EH (cell line): Measurements from ENCODE around the gene INSM2.
A peak's percentile ranks its signal among the peaks of the same experiment; 100 is the strongest.

Experiments
- DNase-seq: peaks from one replicate; pipeline ENCODE4 v3.0.0-alpha.2; 2015; ENCODE audit warnings: low read depth

Gene INSM2, protein sequence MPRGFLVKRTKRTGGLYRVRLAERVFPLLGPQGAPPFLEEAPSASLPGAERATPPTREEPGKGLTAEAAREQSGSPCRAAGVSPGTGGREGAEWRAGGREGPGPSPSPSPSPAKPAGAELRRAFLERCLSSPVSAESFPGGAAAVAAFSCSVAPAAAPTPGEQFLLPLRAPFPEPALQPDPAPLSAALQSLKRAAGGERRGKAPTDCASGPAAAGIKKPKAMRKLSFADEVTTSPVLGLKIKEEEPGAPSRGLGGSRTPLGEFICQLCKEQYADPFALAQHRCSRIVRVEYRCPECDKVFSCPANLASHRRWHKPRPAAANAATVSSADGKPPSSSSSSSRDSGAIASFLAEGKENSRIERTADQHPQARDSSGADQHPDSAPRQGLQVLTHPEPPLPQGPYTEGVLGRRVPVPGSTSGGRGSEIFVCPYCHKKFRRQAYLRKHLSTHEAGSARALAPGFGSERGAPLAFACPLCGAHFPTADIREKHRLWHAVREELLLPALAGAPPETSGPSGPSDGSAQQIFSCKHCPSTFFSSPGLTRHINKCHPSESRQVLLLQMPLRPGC

DNA sequence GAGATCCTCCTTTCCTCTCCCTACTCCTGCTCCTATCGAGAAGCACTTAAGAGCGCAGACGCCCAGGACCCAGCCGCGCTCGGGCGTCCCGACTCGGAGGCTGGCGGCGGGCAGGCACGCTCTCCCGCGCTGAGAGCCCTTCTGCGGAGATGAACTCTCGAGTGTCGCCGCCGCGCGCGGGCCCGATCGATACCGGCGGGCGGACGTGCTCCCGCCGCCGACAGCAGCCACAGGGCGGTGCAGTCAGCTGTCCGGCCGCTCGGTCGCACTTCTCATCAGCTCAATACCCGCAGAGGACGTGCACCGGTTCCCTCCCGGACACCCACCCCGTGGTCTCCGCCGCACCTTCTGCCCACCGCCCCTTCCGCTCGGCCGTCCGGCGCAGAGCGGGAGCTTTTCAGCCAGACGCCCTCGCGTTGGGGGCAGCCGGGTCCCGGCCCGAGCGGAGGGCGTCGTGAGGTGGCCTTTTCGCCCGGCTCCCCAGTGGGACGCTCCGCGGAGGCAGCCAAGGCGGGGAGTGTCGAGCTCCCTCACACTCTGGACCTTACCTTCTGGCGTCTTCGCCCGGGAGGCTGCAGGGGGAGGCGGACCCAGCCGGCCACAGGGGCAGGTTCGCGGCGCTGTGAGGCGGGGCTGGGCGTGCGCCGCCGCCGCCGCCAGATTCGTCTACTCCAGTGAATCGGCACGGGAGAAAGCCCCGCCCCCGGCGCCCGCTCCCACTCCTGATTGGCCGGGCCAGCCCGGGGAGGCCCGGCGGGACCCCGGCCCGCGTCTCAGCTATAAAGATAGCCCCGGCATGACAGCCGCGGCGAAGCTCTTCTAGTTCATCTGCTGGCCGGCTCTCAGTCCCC is at the start of gene INSM2:
INSM2 (plus strand) TSS at position 808 of the 851 bp plus-strand sequence. CDS start 89 bp downstream, outside the sequence.
- DNase-seq, result peak; percentile 63

DNA sequence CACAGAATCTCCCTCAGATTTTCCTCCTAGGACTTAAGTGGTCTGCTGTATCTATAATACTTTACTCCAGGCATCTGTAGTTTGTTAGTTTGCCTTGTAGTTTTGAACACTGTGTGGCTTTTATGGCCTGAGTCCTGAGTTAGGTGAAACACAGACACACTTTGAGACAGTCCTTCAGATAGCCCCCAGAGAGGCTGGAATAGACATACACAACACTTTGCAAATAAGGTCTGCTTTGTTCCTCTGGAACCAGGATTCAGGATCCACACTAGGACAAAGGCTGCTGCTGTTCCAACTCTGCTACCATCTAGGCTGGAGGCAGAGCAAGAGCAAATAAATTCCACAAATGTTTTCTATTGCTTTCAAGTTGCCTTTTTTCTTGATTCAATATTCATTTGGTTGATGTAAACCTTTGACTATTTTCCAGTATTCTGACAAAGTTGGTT is 41.4 kb upstream of the INSM2 start:
- DNase-seq, result no peak

DNA sequence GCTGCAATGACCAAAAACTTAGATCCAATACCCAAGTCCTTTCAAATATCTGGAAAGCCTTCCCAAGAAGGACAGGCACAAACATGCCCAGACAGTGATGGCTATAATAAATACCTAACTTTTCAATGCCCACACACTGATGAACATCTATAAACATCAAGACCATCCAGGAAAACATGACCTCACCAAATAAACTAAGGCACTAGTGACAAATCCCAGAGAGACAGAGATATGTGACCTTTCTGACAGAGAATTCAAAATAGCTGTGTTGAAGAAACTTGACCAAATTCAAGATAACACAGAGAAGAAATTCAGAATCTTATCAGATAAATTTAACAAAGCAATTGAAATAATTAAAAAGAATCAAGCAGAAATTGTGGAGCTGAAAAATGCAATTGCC is 38.7 kb upstream of the INSM2 start:
- DNase-seq, result no peak

DNA sequence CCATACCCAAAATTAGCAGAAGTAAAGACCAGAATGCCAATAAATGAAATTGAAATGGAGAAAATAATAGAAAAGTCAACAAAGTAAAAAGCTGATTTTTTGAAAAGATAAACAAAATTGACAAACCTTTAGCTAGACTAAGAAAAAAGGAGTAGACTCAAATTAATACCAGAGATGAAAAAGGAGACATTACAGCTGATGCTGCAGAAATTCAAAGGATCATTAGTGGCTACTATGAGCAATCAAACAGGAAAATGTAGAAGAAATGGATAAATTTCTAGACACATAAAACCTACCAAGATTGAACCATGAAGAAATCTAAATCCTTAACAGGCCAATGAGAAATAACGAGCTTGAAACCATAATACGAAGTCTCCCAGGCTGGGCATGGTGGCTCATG is 34.8 kb upstream of the INSM2 start:
- DNase-seq, result no peak

DNA sequence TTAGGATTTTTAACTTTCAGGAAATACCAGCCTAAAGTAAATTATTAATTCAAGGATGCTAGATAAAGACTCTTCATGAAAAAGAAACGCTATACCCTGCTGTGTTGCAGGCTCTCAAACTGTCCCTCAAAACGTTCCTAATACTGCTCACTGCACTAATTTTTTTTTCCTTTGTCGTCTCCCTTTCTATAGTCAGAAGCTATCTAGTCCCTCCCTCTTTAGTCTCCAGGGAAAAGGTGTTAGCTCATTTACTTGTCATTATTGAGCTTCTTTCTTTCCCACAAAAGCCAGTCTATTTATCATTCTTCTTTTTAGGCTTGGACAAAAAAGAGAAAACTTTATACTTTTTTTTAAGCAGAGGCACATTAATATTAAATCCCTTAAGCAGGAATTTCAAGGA is 30.3 kb upstream of the INSM2 start:
- DNase-seq, result no peak

DNA sequence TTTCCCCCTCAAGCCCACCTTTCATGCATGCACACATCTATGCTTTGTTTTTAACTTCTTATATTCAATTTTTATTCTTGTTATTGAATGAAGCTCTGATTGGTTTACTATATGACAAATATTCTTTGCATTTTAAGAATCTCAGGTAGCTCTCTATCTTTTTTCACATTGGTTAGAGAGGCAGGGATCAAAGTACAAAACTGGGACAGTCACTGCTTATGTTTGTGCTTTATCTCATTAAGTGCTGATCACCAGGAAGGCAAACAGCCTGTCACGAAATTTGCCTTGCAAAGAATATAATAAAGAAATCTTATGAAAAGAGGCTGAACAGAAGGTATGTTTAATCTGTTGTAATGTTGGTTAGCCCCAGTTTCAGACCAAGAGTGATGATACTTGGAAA is 29.7 kb upstream of the INSM2 start:
- no peak for DNase-seq

DNA sequence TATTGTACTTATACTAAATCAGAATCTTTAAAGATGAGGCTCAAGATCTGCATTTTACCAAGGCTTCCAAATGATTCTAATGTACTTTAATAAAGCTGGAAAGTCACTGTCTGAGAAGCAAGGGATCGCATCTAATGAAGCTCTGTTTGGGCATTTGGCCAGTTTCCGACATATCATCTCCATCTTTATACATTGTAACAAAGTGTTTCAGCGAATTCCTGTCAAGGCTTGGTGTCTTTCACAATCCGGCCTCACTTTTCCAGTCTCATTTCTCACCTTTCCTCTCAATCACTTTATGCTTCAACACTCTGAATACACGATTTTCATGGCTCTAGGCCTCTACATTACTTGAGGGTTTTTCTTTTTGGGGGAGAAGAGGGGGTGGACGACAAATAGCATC is 27.5 kb upstream of the INSM2 start:
- peak; percentile 0 for DNase-seq

DNA sequence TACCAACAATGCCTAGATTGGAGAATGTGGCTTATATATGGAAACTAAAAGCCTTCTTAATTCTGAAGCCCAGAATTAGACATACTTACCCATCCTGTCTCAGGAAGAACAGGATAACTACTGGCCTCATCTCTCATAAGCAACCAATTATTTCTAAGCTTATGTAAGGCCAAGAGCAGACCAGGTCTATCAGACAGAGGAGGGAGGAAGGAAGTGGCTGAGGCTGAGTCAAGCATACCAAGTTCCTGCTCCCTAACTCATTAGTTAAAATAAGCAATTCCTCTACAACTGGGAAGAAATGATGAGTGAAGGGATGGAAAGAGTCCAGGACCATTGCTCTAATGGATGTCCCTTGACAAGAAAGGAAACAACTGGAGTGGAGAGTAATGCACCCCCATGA is 27.0 kb upstream of the INSM2 start:
- DNase-seq, result peak; percentile 80

DNA sequence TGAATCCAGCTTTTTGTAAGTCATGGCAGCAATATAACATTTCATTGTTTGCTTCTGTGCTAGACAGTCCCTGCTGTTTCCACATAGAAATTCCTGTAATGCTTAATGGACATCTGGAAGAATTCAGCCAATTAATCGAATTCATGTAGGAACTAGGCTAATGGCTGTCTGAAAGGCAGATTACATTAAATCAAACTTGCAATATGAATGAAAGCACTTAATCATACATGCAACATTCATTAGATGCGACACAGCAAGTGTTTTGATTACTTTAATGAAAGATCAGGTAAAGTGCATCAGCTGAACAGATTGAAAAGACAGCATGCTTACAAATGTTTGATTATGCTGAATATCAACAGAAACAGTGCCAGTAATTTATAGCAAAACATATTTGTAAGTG is 24.1 kb upstream of the INSM2 start:
- no peak for DNase-seq

DNA sequence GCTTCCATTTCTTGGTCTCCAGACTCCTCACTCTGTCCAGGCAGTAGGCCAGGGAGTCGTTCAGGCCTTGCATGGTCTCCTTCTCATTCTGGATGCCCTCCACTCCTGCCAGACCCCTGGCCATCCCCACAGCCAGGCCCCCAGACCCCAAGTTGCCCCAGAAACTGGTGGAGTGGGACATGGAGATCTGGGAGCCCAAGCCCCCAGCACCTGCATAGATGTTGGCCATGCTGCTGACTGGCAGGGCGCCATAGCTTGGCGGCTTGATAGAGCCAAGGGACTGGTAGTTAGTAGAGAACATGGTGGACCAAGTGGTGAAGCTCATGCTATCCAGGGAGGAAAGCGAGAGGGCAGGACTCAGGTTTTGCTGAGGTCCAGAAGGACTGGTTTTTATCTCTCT is 21.2 kb upstream of the INSM2 start:
- DNase-seq, result no peak

DNA sequence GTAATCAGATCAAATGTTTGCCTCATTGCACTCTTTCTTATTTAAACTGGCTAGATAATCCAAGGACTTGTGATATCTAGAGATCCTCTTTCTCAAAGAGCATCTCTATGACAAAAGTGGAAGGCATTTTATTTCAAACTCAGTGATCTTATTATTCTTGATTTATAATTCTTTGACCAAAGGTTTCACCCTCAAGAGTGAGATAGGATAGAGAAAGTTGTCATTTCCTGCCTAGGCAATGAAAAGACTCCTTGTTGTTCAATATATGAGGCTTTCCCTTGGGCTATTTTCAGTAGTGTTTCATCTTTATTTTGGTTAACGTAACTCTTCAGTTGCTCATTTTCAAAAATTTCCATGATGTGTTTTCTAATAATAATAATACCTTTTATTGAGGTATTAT is 18.0 kb upstream of the INSM2 start:
- DNase-seq, result no peak

DNA sequence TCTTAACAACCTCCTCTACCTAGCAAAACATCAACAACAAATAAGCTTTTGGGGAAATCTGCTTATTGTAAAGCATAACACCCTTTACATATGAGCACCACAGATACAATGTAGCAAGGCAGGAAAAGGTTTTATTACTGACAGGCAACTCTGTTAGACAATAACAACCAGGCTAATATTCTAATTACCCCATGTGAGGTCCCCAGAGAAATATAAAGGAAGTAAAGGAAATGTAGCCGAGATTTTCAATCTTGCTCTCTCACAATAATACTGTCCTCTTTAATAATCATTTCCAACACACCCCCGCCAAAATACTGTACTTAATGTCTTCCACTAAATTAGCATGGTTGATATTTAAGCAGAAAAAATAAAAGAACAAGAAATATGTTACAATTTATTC is 14.0 kb upstream of the INSM2 start:
- no peak for DNase-seq

DNA sequence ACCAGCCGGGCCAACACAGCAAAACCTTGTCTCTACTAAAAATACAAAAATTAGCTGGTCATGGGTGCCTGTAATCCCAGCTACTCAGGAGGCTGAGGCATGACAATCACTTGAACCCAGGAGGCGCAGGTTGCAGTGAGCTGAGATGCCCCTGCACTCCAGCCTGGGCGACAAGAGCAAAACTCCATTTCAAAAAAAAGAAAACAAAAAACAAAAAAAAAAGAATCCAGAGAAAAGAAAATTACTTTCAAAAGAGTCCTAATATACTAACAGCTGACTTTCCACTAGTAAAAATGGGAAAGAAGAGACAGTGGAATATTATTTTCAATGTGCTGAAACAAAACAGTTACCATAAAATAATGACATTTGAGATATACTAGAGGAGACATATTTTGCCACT is 8.3 kb upstream of the INSM2 start:
- no peak for DNase-seq

DNA sequence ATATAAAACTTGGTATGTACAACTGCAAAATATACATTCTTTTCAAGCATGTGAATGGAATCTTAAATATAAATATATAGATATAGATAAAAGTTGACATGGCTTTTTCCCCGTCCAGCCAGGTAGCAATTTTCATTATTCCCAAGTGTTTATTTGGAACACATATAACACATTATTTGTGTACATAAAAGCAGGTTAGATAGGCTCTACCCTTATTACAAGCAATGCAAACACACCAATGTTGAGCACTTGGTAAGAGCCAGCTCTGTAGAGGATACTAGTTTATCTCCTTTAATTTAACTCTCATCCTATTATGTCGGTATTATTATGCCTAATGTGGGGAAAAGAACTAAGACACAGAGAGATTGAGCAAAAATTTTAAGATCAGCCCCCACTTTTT is 7.0 kb upstream of the INSM2 start:
- DNase-seq, result no peak

DNA sequence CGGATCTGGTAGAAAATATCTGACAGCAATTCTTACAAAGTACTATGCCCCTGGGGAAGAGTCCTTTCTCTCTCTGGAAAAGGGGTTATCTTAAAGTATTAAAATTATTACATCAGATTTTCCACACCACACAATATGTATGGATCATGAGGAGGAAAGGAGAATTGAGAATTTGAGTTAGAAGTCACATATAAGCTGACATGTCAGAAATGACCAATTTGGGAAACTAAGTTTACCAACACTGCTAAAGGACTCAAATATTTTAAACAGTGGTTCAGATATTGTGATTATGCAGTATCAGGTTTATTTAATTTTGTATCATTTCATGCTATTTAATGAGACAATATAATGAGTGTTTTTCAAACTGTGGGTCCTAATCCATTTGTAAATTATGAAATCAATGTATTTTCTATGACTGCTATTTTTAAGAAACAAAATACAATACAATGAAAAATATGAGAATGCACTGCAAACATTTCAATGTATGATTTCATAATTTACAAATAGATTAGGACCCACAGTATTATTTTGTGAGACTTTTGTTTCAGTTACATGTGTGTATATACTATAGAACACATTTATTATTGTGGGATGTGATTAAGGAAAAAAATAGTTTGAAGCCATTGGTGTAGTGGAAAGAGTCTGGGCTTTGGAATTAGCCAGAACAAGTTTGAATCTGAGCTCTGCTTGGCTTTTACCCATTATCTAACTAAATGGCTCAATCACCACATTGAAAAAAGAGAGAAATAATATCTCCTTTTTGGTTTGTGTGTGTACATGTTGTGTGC is 1.8 kb upstream of the INSM2 start:
- no peak for DNase-seq

DNA sequence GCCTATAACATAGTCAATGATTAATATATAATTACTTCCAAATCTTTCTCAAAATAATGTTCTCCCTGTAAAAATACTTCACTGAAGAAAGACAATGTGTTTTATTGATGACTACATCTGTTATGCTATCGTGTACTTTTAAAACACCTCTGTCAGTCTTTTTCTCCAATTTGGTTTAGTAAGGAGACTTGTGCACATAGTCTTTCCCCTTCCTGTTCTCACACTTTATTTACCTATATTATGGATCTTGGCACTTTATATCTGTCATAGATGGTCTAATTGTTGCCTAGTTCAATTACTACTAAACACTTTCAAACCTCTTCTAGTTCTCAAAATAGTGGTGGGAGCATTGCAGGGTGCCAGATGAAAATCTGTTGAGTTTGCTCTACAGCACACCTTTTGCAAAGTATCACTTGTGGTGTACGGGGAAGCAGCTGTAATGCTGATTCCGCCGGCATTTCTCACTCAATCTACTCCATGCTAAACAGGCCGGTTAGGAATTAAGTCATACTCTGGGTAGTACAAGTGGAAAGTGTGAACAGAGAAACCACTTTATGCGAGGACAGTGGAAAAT is 1.1 kb upstream of the INSM2 start:
- no peak for DNase-seq

DNA sequence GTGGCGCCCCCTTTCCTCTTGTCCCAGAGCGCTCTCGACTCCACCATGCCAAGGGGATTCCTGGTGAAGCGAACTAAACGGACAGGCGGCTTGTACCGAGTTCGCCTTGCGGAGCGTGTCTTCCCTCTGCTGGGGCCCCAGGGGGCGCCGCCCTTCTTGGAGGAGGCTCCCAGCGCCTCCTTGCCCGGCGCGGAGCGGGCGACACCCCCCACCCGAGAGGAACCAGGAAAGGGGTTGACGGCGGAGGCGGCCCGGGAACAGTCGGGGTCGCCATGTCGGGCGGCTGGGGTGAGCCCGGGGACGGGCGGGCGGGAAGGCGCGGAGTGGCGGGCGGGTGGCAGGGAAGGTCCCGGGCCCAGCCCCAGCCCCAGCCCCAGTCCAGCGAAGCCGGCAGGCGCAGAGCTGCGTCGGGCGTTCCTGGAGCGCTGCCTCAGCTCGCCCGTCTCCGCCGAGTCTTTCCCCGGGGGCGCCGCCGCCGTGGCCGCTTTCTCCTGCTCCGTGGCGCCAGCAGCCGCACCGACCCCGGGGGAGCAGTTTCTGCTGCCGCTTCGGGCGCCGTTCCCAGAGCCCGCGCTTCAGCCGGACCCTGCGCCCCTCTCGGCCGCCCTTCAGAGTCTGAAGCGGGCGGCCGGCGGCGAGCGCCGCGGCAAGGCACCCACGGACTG is 376 bp downstream of the INSM2 start:
- peak; percentile 41 for DNase-seq

DNA sequence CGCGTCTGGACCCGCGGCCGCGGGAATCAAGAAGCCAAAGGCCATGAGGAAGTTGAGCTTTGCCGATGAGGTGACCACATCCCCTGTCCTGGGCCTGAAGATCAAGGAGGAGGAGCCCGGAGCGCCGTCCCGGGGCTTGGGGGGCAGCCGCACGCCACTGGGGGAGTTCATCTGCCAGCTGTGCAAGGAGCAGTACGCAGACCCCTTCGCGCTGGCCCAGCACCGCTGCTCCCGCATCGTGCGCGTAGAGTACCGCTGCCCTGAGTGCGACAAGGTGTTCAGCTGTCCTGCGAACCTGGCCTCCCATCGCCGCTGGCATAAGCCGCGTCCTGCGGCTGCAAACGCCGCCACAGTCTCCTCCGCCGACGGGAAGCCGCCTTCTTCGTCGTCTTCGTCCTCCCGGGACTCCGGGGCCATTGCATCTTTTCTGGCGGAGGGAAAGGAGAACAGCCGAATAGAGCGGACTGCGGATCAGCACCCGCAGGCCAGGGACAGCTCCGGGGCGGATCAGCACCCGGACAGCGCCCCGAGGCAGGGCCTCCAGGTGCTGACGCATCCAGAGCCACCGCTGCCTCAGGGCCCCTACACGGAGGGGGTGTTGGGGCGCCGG is 1.0 kb downstream of the INSM2 start:
- peak; percentile 74 for DNase-seq

DNA sequence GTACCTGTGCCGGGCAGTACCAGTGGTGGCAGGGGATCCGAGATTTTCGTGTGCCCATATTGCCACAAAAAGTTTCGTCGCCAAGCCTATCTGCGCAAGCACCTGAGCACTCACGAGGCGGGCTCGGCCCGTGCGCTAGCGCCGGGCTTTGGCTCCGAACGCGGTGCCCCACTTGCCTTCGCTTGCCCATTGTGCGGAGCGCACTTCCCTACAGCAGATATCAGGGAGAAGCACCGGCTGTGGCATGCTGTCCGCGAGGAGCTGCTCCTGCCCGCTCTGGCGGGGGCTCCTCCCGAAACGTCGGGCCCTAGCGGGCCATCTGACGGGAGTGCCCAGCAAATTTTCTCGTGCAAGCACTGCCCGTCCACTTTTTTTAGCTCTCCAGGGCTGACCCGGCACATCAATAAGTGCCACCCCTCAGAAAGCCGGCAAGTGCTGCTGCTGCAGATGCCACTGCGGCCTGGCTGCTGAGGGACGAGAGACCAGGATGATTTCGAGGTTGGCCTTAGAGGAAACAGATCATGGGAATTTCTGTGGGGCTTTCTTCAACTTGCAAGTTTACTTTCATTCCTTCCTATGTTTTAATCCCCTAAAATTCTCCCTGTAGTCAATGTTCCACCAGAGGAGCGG is 1.6 kb downstream of the INSM2 start:
- no peak for DNase-seq

DNA sequence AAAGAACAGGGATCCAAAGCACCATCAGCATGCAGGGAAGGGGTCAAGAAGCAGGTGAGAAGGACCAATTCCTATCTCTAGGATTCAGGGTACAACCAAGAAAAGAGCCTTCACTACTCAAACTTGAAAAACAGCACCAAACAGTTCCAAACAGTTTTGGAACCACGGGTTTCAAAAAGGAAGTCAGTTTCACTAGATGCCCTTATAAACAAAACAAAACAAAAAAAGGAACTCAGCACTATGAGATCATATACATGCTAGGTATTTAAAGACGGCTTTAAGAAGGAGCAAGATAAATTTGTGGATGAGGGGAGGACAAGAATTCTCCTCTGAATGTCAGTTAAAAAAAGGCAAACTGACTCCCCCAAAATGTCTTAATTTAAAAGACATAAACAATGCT is 6.0 kb downstream of the INSM2 start:
- no peak for DNase-seq
